ENCODE data around the gene INPP5A. TPM values are rescaled to one million over a fixed set of nuclear protein-coding genes. Genes with fewer than 3 reads are reported as not detected.

Gene INPP5A
- total RNA-seq, 1 donor from 2014 or later: 35.4 TPM

GRCh38 chr10:132582771-132583170 is 45.2 kb downstream of the INPP5A start:
- H3K27me3 Mint-ChIP-seq (ENCODE audit: low read depth): no peaks in the 10 kb centered on the region
- TF ChIP-seq CTCF (conservative IDR thresholded peaks at IDR 0.05): no peak
- no peak overlapping the region for H3K4me3 Mint-ChIP-seq
- no peak for DNase-seq (ENCODE audit: low read depth, low spot score)
- H3K36me3 Mint-ChIP-seq (ENCODE audit: low read depth): peaks cover 2% of the 10 kb centered on the region
- no peak overlapping the region for H3K27ac Mint-ChIP-seq (ENCODE audit: unreplicated experiment)
- H3K4me1 Mint-ChIP-seq: peaks cover 34% of the 10 kb centered on the region
- no peaks in the 10 kb centered on the region for H3K9me3 Mint-ChIP-seq

- H3K9me3 Mint-ChIP-seq: no peaks in the 10 kb centered on the region
- H3K4me1 Mint-ChIP-seq: peaks cover 40% of the 10 kb centered on the region
- no peak for TF ChIP-seq CTCF (conservative IDR thresholded peaks at IDR 0.05)
- H3K27me3 Mint-ChIP-seq (ENCODE audit: low read depth): no peaks in the 10 kb centered on the region
- peaks cover 4% of the 10 kb centered on the region for H3K36me3 Mint-ChIP-seq (ENCODE audit: low read depth)
- H3K27ac Mint-ChIP-seq (ENCODE audit: unreplicated experiment): no peak overlapping the region
- DNase-seq (ENCODE audit: low read depth, low spot score): no peak
- H3K4me3 Mint-ChIP-seq: no peak overlapping the region
Measured at GRCh38 chr10:132583456-132583855, 45.9 kb downstream of the INPP5A start.

GRCh38 chr10:132584081-132584480 is 46.5 kb downstream of the INPP5A start:
- H3K9me3 Mint-ChIP-seq: no peaks in the 10 kb centered on the region
- no peak overlapping the region for H3K4me3 Mint-ChIP-seq
- H3K36me3 Mint-ChIP-seq (ENCODE audit: low read depth): peaks cover 4% of the 10 kb centered on the region
- DNase-seq (ENCODE audit: low read depth, low spot score): no peak
- no peak for TF ChIP-seq CTCF (conservative IDR thresholded peaks at IDR 0.05)
- no peaks in the 10 kb centered on the region for H3K27me3 Mint-ChIP-seq (ENCODE audit: low read depth)
- H3K27ac Mint-ChIP-seq (ENCODE audit: unreplicated experiment): no peak overlapping the region
- peaks cover 44% of the 10 kb centered on the region for H3K4me1 Mint-ChIP-seq

GRCh38 chr10:132585732-132586722 is 48.4 kb downstream of the INPP5A start:
- no peaks in the 10 kb centered on the region for H3K27me3 Mint-ChIP-seq (ENCODE audit: low read depth)
- TF ChIP-seq CTCF (conservative IDR thresholded peaks at IDR 0.05): no peak

GRCh38 chr10:132586739-132587138 is 49.2 kb downstream of the INPP5A start:
- H3K36me3 Mint-ChIP-seq (ENCODE audit: low read depth): peaks cover 2% of the 10 kb centered on the region
- no peaks in the 10 kb centered on the region for H3K9me3 Mint-ChIP-seq
- H3K27ac Mint-ChIP-seq (ENCODE audit: unreplicated experiment): peak overlapping the region; percentile 98
- H3K4me3 Mint-ChIP-seq: no peak overlapping the region
- no peaks in the 10 kb centered on the region for H3K27me3 Mint-ChIP-seq (ENCODE audit: low read depth)
- no peak for TF ChIP-seq CTCF (conservative IDR thresholded peaks at IDR 0.05)
- DNase-seq (ENCODE audit: low read depth, low spot score): no peak
- peaks cover 53% of the 10 kb centered on the region for H3K4me1 Mint-ChIP-seq

More at GRCh38 chr10:132585732-132586722, 48.4 kb downstream of the INPP5A start:
- H3K4me1 Mint-ChIP-seq: peaks cover 46% of the 10 kb centered on the region
- H3K9me3 Mint-ChIP-seq: no peaks in the 10 kb centered on the region
- DNase-seq (ENCODE audit: low read depth, low spot score): no peak
- peaks cover 4% of the 10 kb centered on the region for H3K36me3 Mint-ChIP-seq (ENCODE audit: low read depth)
- H3K4me3 Mint-ChIP-seq: no peak overlapping the region
- no peak overlapping the region for H3K27ac Mint-ChIP-seq (ENCODE audit: unreplicated experiment)
